Osteocyte (in vitro differentiated cells): ENCODE results near the gene APEX2. TPM values are rescaled to one million over a fixed set of nuclear protein-coding genes. Genes with fewer than 3 reads are reported as not detected.

ENCODE experiments used
- DNase-seq: peaks from one replicate; pipeline ENCODE4 v3.0.0; 2021; ENCODE audit warnings: mixed read lengths; ENCODE audit not compliant: unreplicated experiment; ENCODE audit errors: extremely low spot score
- H3K27ac Mint-ChIP-seq: one replicate; pipeline ENCODE4 v1.8.0; 2021; ENCODE audit warnings: mild to moderate bottlenecking, mixed read lengths; ENCODE audit not compliant: unreplicated experiment
- H3K27me3 Mint-ChIP-seq: one replicate; pipeline ENCODE4 v1.8.0; 2021; ENCODE audit warnings: mixed read lengths; ENCODE audit not compliant: unreplicated experiment
- H3K36me3 Mint-ChIP-seq: one replicate; pipeline ENCODE4 v1.8.0; 2021; ENCODE audit warnings: mixed read lengths; ENCODE audit not compliant: unreplicated experiment
- H3K4me1 Mint-ChIP-seq: one replicate; pipeline ENCODE4 v1.8.0; 2021; ENCODE audit warnings: mixed read lengths; ENCODE audit not compliant: unreplicated experiment
- H3K4me3 Mint-ChIP-seq: one replicate; pipeline ENCODE4 v1.8.0; 2021; ENCODE audit warnings: mild to moderate bottlenecking, moderate library complexity, mixed read lengths; ENCODE audit not compliant: unreplicated experiment
- H3K9me3 Mint-ChIP-seq: one replicate; pipeline ENCODE4 v1.8.0; 2021; ENCODE audit warnings: mixed read lengths; ENCODE audit not compliant: unreplicated experiment
- CTCF ChIP-seq: fragments of 200-600 bp; sonication (generic); IDR thresholded peaks from 2 replicates; pipeline ENCODE4 v1.5.0; 2021; ENCODE audit warnings: antibody characterized with exemption, mild to moderate bottlenecking, moderate library complexity
- long read RNA-seq: library from polyadenylated mRNA; unstranded; transcript quantifications from one replicate; pipeline ENCODE4 v2.0.0, GENCODE V29; 2021
- total RNA-seq: library from RNA; stranded (reverse); gene quantifications from 2 replicates; pipeline ENCODE4 v1.2.1, GENCODE V29; 2021

APEX2 gene
- total RNA-seq: 12.7 and 13.6 TPM in 2 replicates
- long read RNA-seq, transcript APEX2-201 (6 exons, 3,245 nt): major isoform, 37 of 46 reads
- long read RNA-seq, partial matches to known transcripts: 5 of 46 reads
- long read RNA-seq, other reads (novel, unspliced or antisense): 3 of 46 reads

- peaks cover 11% of the 10 kb centered on the region for H3K4me1 Mint-ChIP-seq
- peaks cover 3% of the 10 kb centered on the region for H3K9me3 Mint-ChIP-seq
- H3K4me3 Mint-ChIP-seq: peak within 1 kb of the TSS; percentile 84
- peak within 1 kb of the TSS; percentile 91 for H3K27ac Mint-ChIP-seq
- H3K27me3 Mint-ChIP-seq: peaks cover 2% of the 10 kb centered on the region
- peaks cover 6% of the 10 kb centered on the region for H3K36me3 Mint-ChIP-seq
- peak; percentile 93 for DNase-seq
- TF ChIP-seq CTCF: no peak
Observed at GRCh38 chrX:54999717-55000598, at the start of gene APEX2. APEX2 (plus strand) TSS chrX:55000363; CDS start chrX:55000423, 60 bp downstream.

- H3K4me1 Mint-ChIP-seq: no peaks in the 10 kb centered on the region
Observed at GRCh38 chrX:54950730-54951375, 49.3 kb upstream of the APEX2 start.

GRCh38 chrX:54961750-54962149 lies 38.4 kb upstream of the APEX2 start:
- peaks cover 5% of the 10 kb centered on the region for H3K27me3 Mint-ChIP-seq
- no peaks in the 10 kb centered on the region for H3K4me1 Mint-ChIP-seq
- no peak for TF ChIP-seq CTCF
- peaks cover 15% of the 10 kb centered on the region for H3K9me3 Mint-ChIP-seq
- H3K4me3 Mint-ChIP-seq: no peak overlapping the region
- no peak for DNase-seq
- H3K36me3 Mint-ChIP-seq: no peaks in the 10 kb centered on the region
- H3K27ac Mint-ChIP-seq: no peak overlapping the region

More at GRCh38 chrX:54950730-54951375, 49.3 kb upstream of the APEX2 start:
- peaks cover 15% of the 10 kb centered on the region for H3K9me3 Mint-ChIP-seq
- H3K36me3 Mint-ChIP-seq: no peaks in the 10 kb centered on the region
- no peak overlapping the region for H3K4me3 Mint-ChIP-seq
- H3K27me3 Mint-ChIP-seq: peaks cover 3% of the 10 kb centered on the region
- no peak for DNase-seq
- no peak overlapping the region for H3K27ac Mint-ChIP-seq
- TF ChIP-seq CTCF: no peak

GRCh38 chrX:54964766-54965497 lies 35.2 kb upstream of the APEX2 start:
- Mint-ChIP-seq H3K36me3 (no peaks in the 10 kb centered on the region), H3K27ac (no peak overlapping the region), H3K9me3 (peaks cover 20% of the 10 kb centered on the region), H3K27me3 (peaks cover 3% of the 10 kb centered on the region), H3K4me3 (no peak overlapping the region), H3K4me1 (no peaks in the 10 kb centered on the region)
- TF ChIP-seq CTCF: no peak
- DNase-seq: no peak
